Germinal center (tissue), 1 donor: ENCODE measurements around the gene PHIP.

Source experiments
- DNase-seq: peaks from one replicate; pipeline ENCODE4 v3.0.0; 2012; ENCODE audit warnings: mixed read lengths, low spot score

PHIP gene

GRCh38 chr6:79070206-79070825 lies 7.7 kb downstream of the PHIP start:
- no peak for DNase-seq

- no peak for DNase-seq
Measured at GRCh38 chr6:79066828-79067227, 11.2 kb downstream of the PHIP start.

- no peak for DNase-seq
Measured at GRCh38 chr6:79066330-79066729, 11.7 kb downstream of the PHIP start.

- DNase-seq: no peak
Measured at GRCh38 chr6:79065232-79065631, 12.8 kb downstream of the PHIP start.

- DNase-seq: no peak
Measured at GRCh38 chr6:79064635-79065034, 13.4 kb downstream of the PHIP start.

GRCh38 chr6:79062708-79063107 lies 15.3 kb downstream of the PHIP start:
- no peak for DNase-seq

- DNase-seq: no peak
Measured at GRCh38 chr6:79057746-79058145, 20.3 kb downstream of the PHIP start.

GRCh38 chr6:79056226-79056625 lies 21.8 kb downstream of the PHIP start:
- no peak for DNase-seq

- DNase-seq: no peak
Measured at GRCh38 chr6:79048611-79049010, 29.4 kb downstream of the PHIP start.

GRCh38 chr6:79047072-79047471 lies 31.0 kb downstream of the PHIP start:
- DNase-seq: no peak

- DNase-seq: no peak
Measured at GRCh38 chr6:79045966-79046365, 32.1 kb downstream of the PHIP start.

GRCh38 chr6:79042799-79043126 lies 35.3 kb downstream of the PHIP start:
- DNase-seq: no peak

GRCh38 chr6:79042088-79042798 lies 35.8 kb downstream of the PHIP start:
- DNase-seq: no peak

- no peak for DNase-seq
Measured at GRCh38 chr6:79040083-79040482, 38.0 kb downstream of the PHIP start.

- no peak for DNase-seq
Measured at GRCh38 chr6:79038061-79038460, 40.0 kb downstream of the PHIP start.

GRCh38 chr6:79034865-79035264 lies 43.2 kb downstream of the PHIP start:
- no peak for DNase-seq

GRCh38 chr6:79033279-79033678 lies 44.8 kb downstream of the PHIP start:
- DNase-seq: no peak

GRCh38 chr6:79031821-79032590 lies 46.0 kb downstream of the PHIP start:
- no peak for DNase-seq

GRCh38 chr6:79030511-79030910 lies 47.5 kb downstream of the PHIP start:
- no peak for DNase-seq

GRCh38 chr6:79030023-79030422 lies 48.0 kb downstream of the PHIP start:
- DNase-seq: no peak

GRCh38 chr6:79028641-79029314 lies 49.3 kb downstream of the PHIP start:
- DNase-seq: no peak

GRCh38 chr6:79011940-79012339 lies 66.1 kb downstream of the PHIP start:
- DNase-seq: no peak

GRCh38 chr6:79010422-79010821 lies 67.6 kb downstream of the PHIP start:
- no peak for DNase-seq
